ENCODE results near the gene KLHDC10.

- TF ChIP-seq CTCF (IDR thresholded peaks at IDR 0.05): no peak
- no peak for TF ChIP-seq POLR2A (IDR thresholded peaks at IDR 0.05)
These were observed 66.9 kb downstream of the KLHDC10 start for GRCh38 chr7:130137207-130137606.
